ENCODE results near the gene IRF4.

IRF4 gene

GRCh38 chr6:436308-437036, 44.9 kb downstream of the IRF4 start:
- H3K27ac ChIP-seq (ENCODE audit: low read length): no peak overlapping the region

GRCh38 chr6:437037-437392, 45.5 kb downstream of the IRF4 start:
- Histone ChIP-seq H3K27me3 (ENCODE audit: insufficient read depth, low read length) (no peaks in the 10 kb centered on the region), H3K36me3 (ENCODE audit: insufficient read depth, low read depth, low read length) (no peaks in the 10 kb centered on the region), H3K27ac (ENCODE audit: low read length) (no peak overlapping the region), H3K9me3 (ENCODE audit: insufficient read depth, low read depth, low read length) (no peaks in the 10 kb centered on the region), H3K4me1 (ENCODE audit: insufficient read depth, low read length) (no peaks in the 10 kb centered on the region), H3K4me3 (ENCODE audit: low read length) (no peak overlapping the region), H3K9ac (ENCODE audit: low read depth, low read length) (no peak overlapping the region)

More at GRCh38 chr6:436308-437036, 44.9 kb downstream of the IRF4 start:
- no peak overlapping the region for H3K4me3 ChIP-seq (ENCODE audit: low read length)
- no peaks in the 10 kb centered on the region for H3K4me1 ChIP-seq (ENCODE audit: insufficient read depth, low read length)
- no peaks in the 10 kb centered on the region for H3K36me3 ChIP-seq (ENCODE audit: insufficient read depth, low read depth, low read length)
- H3K9ac ChIP-seq (ENCODE audit: low read depth, low read length): no peak overlapping the region
- H3K27me3 ChIP-seq (ENCODE audit: insufficient read depth, low read length): no peaks in the 10 kb centered on the region
- H3K9me3 ChIP-seq (ENCODE audit: insufficient read depth, low read depth, low read length): no peaks in the 10 kb centered on the region

GRCh38 chr6:438634-439170, 47.1 kb downstream of the IRF4 start:
- H3K9me3 ChIP-seq (ENCODE audit: insufficient read depth, low read depth, low read length): no peaks in the 10 kb centered on the region
- H3K4me1 ChIP-seq (ENCODE audit: insufficient read depth, low read length): no peaks in the 10 kb centered on the region
- no peaks in the 10 kb centered on the region for H3K27me3 ChIP-seq (ENCODE audit: insufficient read depth, low read length)
- H3K36me3 ChIP-seq (ENCODE audit: insufficient read depth, low read depth, low read length): no peaks in the 10 kb centered on the region
- no peak overlapping the region for H3K4me3 ChIP-seq (ENCODE audit: low read length)
- H3K27ac ChIP-seq (ENCODE audit: low read length): no peak overlapping the region
- H3K9ac ChIP-seq (ENCODE audit: low read depth, low read length): no peak overlapping the region

GRCh38 chr6:439641-440167, 48.2 kb downstream of the IRF4 start:
- H3K9me3 ChIP-seq (ENCODE audit: insufficient read depth, low read depth, low read length): no peaks in the 10 kb centered on the region
- H3K27me3 ChIP-seq (ENCODE audit: insufficient read depth, low read length): no peaks in the 10 kb centered on the region
- no peaks in the 10 kb centered on the region for H3K36me3 ChIP-seq (ENCODE audit: insufficient read depth, low read depth, low read length)
- no peak overlapping the region for H3K9ac ChIP-seq (ENCODE audit: low read depth, low read length)
- no peak overlapping the region for H3K4me3 ChIP-seq (ENCODE audit: low read length)
- H3K27ac ChIP-seq (ENCODE audit: low read length): no peak overlapping the region
- H3K4me1 ChIP-seq (ENCODE audit: insufficient read depth, low read length): no peaks in the 10 kb centered on the region

- Histone ChIP-seq H3K9ac (ENCODE audit: low read depth, low read length) (no peak overlapping the region), H3K4me3 (ENCODE audit: low read length) (no peak overlapping the region), H3K36me3 (ENCODE audit: insufficient read depth, low read depth, low read length) (no peaks in the 10 kb centered on the region), H3K9me3 (ENCODE audit: insufficient read depth, low read depth, low read length) (no peaks in the 10 kb centered on the region), H3K27me3 (ENCODE audit: insufficient read depth, low read length) (no peaks in the 10 kb centered on the region), H3K27ac (ENCODE audit: low read length) (no peak overlapping the region), H3K4me1 (ENCODE audit: insufficient read depth, low read length) (no peaks in the 10 kb centered on the region)
Observed at GRCh38 chr6:441126-441920, 49.8 kb downstream of the IRF4 start.

GRCh38 chr6:443621-444159, 52.1 kb downstream of the IRF4 start:
- no peaks in the 10 kb centered on the region for H3K4me1 ChIP-seq (ENCODE audit: insufficient read depth, low read length)
- no peaks in the 10 kb centered on the region for H3K36me3 ChIP-seq (ENCODE audit: insufficient read depth, low read depth, low read length)
- H3K27me3 ChIP-seq (ENCODE audit: insufficient read depth, low read length): no peaks in the 10 kb centered on the region
- no peaks in the 10 kb centered on the region for H3K9me3 ChIP-seq (ENCODE audit: insufficient read depth, low read depth, low read length)
- H3K4me3 ChIP-seq (ENCODE audit: low read length): no peak overlapping the region
- no peak overlapping the region for H3K27ac ChIP-seq (ENCODE audit: low read length)
- H3K9ac ChIP-seq (ENCODE audit: low read depth, low read length): no peak overlapping the region

- H3K27me3 ChIP-seq (ENCODE audit: insufficient read depth, low read length): no peaks in the 10 kb centered on the region
- no peak overlapping the region for H3K4me3 ChIP-seq (ENCODE audit: low read length)
- H3K27ac ChIP-seq (ENCODE audit: low read length): no peak overlapping the region
- H3K9ac ChIP-seq (ENCODE audit: low read depth, low read length): no peak overlapping the region
- no peaks in the 10 kb centered on the region for H3K4me1 ChIP-seq (ENCODE audit: insufficient read depth, low read length)
- H3K36me3 ChIP-seq (ENCODE audit: insufficient read depth, low read depth, low read length): no peaks in the 10 kb centered on the region
- no peaks in the 10 kb centered on the region for H3K9me3 ChIP-seq (ENCODE audit: insufficient read depth, low read depth, low read length)
Observed at GRCh38 chr6:444653-445275, 53.2 kb downstream of the IRF4 start.

- H3K27me3 ChIP-seq (ENCODE audit: insufficient read depth, low read length): no peaks in the 10 kb centered on the region
- H3K36me3 ChIP-seq (ENCODE audit: insufficient read depth, low read depth, low read length): no peaks in the 10 kb centered on the region
- H3K4me1 ChIP-seq (ENCODE audit: insufficient read depth, low read length): no peaks in the 10 kb centered on the region
- no peak overlapping the region for H3K9ac ChIP-seq (ENCODE audit: low read depth, low read length)
- no peak overlapping the region for H3K4me3 ChIP-seq (ENCODE audit: low read length)
- no peak overlapping the region for H3K27ac ChIP-seq (ENCODE audit: low read length)
- no peaks in the 10 kb centered on the region; the same call in 1 of the 2 replicates for H3K9me3 ChIP-seq (ENCODE audit: insufficient read depth, low read depth, low read length)
Observed at GRCh38 chr6:445571-446417, 54.2 kb downstream of the IRF4 start.

- H3K9ac ChIP-seq (ENCODE audit: low read depth, low read length): no peak overlapping the region
- no peaks in the 10 kb centered on the region for H3K36me3 ChIP-seq (ENCODE audit: insufficient read depth, low read depth, low read length)
- no peaks in the 10 kb centered on the region; the same call in 1 of the 2 replicates for H3K9me3 ChIP-seq (ENCODE audit: insufficient read depth, low read depth, low read length)
- H3K27me3 ChIP-seq (ENCODE audit: insufficient read depth, low read length): no peaks in the 10 kb centered on the region
- no peak overlapping the region for H3K4me3 ChIP-seq (ENCODE audit: low read length)
- no peaks in the 10 kb centered on the region for H3K4me1 ChIP-seq (ENCODE audit: insufficient read depth, low read length)
- H3K27ac ChIP-seq (ENCODE audit: low read length): no peak overlapping the region
Observed at GRCh38 chr6:446418-447366, 55.1 kb downstream of the IRF4 start.

Data from iPS-20b (cell line).